Measurements from ENCODE around the gene NRARP.

Gene NRARP

GRCh38 chr9:137298401-137299202, 3.5 kb downstream of the NRARP start:
- Mint-ChIP-seq H3K27ac (no peak overlapping the region), H3K4me3 (no peak overlapping the region), H3K4me1 (peaks cover 12% of the 10 kb centered on the region), H3K27me3 (peaks cover 70% of the 10 kb centered on the region), H3K36me3 (no peaks in the 10 kb centered on the region), H3K9me3 (no peaks in the 10 kb centered on the region)
- no peak for ATAC-seq

GRCh38 chr9:137297966-137298365, 4.1 kb downstream of the NRARP start:
- no peak for ATAC-seq
- H3K9me3 Mint-ChIP-seq: no peaks in the 10 kb centered on the region
- no peak overlapping the region for H3K4me3 Mint-ChIP-seq
- H3K27ac Mint-ChIP-seq: no peak overlapping the region
- peaks cover 71% of the 10 kb centered on the region for H3K27me3 Mint-ChIP-seq
- peaks cover 12% of the 10 kb centered on the region for H3K4me1 Mint-ChIP-seq
- H3K36me3 Mint-ChIP-seq: no peaks in the 10 kb centered on the region

DNA sequence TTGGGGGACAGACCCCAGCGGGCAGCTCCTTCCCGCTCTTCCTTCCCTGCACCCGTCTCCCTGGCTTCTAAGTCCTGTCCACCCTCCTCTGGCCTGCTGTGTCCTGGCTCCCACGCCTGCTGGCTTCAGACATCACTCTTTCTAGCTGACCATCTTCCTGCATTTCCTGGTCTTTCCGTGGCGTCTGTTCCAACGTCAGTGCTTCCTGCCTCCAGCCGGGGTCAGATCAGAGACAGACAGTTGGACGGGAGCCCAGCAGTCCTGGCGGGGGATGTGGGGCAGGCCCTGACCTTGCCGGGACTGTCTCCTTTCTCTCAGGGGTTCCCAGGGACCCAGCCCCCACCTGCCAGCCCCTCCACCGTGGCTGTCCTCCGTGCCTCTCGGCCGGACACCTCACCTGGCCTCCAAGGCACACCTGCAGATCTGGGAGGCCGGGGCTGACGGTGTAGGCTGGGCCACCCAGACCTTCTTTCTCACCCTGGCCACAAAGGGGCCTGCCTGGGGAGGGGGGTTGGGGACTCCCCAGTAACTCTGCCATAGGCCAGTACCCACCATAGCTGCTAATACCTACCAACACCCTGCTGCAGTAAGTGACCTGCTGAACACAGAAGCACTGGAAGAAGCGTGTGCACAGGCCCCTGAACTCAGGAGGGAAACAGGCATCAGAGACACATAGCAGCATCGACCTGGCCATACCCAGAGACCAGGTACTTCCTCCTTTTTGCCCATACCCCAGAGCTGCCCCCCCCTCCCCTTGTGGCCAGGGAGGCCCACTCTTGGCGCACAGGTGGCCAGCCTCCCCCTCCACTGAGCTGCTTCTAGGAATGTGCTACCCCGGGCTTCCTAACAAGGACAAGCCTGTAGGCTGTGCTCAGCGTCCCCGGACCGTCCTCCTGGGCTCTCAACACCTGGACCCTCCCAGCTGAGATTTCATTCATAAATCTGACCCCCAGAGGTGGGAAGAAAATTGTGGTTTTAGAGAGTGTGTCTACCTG, 5.1 kb downstream of the NRARP start:
- Mint-ChIP-seq H3K27ac (no peak overlapping the region), H3K9me3 (no peaks in the 10 kb centered on the region), H3K36me3 (no peaks in the 10 kb centered on the region), H3K4me3 (peak overlapping the region; percentile 62), H3K27me3 (peaks cover 73% of the 10 kb centered on the region), H3K4me1 (peaks cover 12% of the 10 kb centered on the region)
- ATAC-seq: no peak

DNA sequence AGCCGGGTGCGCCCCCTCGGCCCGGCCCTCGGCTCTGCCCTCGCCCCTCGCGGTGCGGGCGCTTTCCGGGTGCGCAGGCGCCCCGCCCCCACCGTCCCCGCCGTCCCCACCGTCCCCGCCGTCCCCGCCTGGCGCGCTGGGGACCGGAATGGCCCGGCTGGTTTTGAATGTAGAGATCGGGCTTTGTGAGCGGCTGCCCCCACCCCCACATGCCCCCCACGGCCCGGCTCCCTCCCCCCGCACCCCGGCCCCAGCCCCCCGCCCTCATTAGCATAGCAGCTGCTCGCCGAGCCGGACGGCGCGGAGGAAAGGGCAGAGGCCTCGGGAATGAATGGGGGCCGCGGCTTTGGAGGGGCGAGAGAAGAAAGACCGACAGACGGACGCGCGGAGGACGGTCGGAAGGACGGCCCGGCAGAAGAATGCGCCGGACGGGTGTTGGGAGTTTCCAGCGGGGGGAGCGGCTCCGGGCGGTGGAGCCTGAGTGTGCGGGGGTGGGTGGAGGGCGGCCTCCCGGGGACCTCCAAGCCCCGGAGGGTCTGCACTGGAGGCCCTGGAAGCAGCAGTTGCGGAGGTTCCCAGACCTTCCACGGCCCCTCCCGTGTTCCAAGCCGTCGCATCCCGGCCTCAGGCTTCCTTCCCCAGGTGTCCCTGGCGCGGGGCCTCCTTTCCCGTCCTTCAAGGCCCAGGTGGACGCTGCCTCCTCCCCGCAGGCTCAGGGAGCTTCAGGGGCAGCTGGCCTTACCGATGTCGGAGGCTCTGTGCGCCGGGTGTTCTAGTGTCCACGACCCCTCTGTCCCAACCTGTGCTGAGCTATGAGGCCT, 6.0 kb downstream of the NRARP start:
- ATAC-seq: peak; percentile 14
- Mint-ChIP-seq H3K36me3 (no peaks in the 10 kb centered on the region), H3K27ac (no peak overlapping the region), H3K4me3 (peak overlapping the region; percentile 62), H3K9me3 (no peaks in the 10 kb centered on the region), H3K4me1 (peaks cover 12% of the 10 kb centered on the region), H3K27me3 (peaks cover 72% of the 10 kb centered on the region)

- H3K9me3 Mint-ChIP-seq: no peaks in the 10 kb centered on the region
- H3K4me3 Mint-ChIP-seq: no peak overlapping the region
- H3K36me3 Mint-ChIP-seq: no peaks in the 10 kb centered on the region
- H3K27ac Mint-ChIP-seq: no peak overlapping the region
- peaks cover 12% of the 10 kb centered on the region for H3K4me1 Mint-ChIP-seq
- peak; percentile 85 for ATAC-seq
- peaks cover 65% of the 10 kb centered on the region for H3K27me3 Mint-ChIP-seq
These were observed 6.7 kb downstream of the NRARP start for GRCh38 chr9:137295238-137295811.

- no peaks in the 10 kb centered on the region for H3K36me3 Mint-ChIP-seq
- ATAC-seq: no peak
- peak overlapping the region; percentile 46 for H3K4me3 Mint-ChIP-seq
- H3K4me1 Mint-ChIP-seq: peaks cover 12% of the 10 kb centered on the region
- peaks cover 59% of the 10 kb centered on the region for H3K27me3 Mint-ChIP-seq
- H3K9me3 Mint-ChIP-seq: no peaks in the 10 kb centered on the region
- no peak overlapping the region for H3K27ac Mint-ChIP-seq
These were observed 7.3 kb downstream of the NRARP start for GRCh38 chr9:137294681-137295237.

DNA sequence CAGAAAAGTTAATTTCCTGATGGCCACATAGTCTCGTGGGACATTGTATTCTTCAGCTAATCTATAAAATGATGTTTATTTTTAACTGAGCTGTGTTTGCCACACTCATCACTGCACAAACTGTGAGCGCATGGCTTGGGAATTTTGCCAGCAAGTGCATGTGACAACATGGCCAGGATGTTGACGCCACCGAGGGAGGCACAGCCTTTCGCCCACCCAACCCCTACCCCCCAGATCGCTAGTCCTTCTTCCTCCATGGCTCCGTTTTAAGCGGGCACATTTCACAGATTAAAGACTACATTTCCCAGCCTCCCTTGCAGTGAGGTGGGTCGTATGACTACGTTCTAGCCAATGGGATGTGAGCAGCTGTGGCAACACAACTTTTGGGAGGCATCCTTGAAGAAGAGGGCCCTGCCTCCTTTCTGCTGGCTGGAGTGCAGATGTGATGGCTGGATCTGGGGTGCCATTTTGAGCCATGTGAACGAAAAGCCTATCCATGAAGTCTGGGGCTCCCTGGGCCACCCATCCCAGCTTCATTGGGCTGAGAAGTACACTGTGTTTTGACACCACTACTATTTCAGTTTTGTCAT, 7.9 kb downstream of the NRARP start:
- Mint-ChIP-seq H3K27me3 (peaks cover 54% of the 10 kb centered on the region), H3K36me3 (no peaks in the 10 kb centered on the region), H3K27ac (no peak overlapping the region), H3K4me1 (peaks cover 12% of the 10 kb centered on the region), H3K9me3 (no peaks in the 10 kb centered on the region), H3K4me3 (peak overlapping the region; percentile 46)
- ATAC-seq: peak; percentile 64

GRCh38 chr9:137293482-137294090, 8.5 kb downstream of the NRARP start:
- no peak overlapping the region for H3K4me3 Mint-ChIP-seq
- no peak for ATAC-seq

DNA sequence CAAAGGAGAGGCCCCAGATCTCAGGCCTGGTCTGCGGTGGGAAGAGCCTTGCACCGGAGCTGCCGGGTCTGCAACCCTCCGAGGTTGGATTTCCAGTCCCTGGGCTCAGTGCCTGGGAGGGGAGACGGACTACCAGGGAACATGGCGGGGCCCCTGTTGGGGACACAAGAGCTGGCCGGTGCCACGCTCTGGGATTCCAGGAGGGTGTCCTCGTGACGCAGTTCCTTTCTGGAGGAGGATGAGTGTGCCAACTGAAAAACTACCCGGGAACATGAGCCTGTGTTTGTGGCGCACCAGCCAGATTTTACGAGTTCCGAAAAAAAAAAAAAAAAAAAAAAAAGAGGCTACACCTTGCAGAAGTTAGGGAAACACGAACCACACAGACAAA, 9.0 kb downstream of the NRARP start:
- Mint-ChIP-seq H3K4me1 (peaks cover 12% of the 10 kb centered on the region), H3K27me3 (peaks cover 43% of the 10 kb centered on the region), H3K36me3 (no peaks in the 10 kb centered on the region), H3K27ac (no peak overlapping the region), H3K4me3 (no peak overlapping the region), H3K9me3 (no peaks in the 10 kb centered on the region)
- ATAC-seq: no peak

More at GRCh38 chr9:137293482-137294090, 8.5 kb downstream of the NRARP start:
- H3K27me3 Mint-ChIP-seq: peaks cover 48% of the 10 kb centered on the region
- H3K4me1 Mint-ChIP-seq: peaks cover 12% of the 10 kb centered on the region
- no peak overlapping the region for H3K27ac Mint-ChIP-seq
- no peaks in the 10 kb centered on the region for H3K36me3 Mint-ChIP-seq
- H3K9me3 Mint-ChIP-seq: no peaks in the 10 kb centered on the region

GRCh38 chr9:137286975-137287383, 15.1 kb downstream of the NRARP start:
- peaks cover 26% of the 10 kb centered on the region for H3K4me1 Mint-ChIP-seq
- H3K27ac Mint-ChIP-seq: peak overlapping the region; percentile 89
- peaks cover 3% of the 10 kb centered on the region for H3K9me3 Mint-ChIP-seq
- no peaks in the 10 kb centered on the region for H3K27me3 Mint-ChIP-seq
- H3K4me3 Mint-ChIP-seq: peak overlapping the region; percentile 15
- H3K36me3 Mint-ChIP-seq: no peaks in the 10 kb centered on the region
- ATAC-seq: peak; percentile 42

DNA sequence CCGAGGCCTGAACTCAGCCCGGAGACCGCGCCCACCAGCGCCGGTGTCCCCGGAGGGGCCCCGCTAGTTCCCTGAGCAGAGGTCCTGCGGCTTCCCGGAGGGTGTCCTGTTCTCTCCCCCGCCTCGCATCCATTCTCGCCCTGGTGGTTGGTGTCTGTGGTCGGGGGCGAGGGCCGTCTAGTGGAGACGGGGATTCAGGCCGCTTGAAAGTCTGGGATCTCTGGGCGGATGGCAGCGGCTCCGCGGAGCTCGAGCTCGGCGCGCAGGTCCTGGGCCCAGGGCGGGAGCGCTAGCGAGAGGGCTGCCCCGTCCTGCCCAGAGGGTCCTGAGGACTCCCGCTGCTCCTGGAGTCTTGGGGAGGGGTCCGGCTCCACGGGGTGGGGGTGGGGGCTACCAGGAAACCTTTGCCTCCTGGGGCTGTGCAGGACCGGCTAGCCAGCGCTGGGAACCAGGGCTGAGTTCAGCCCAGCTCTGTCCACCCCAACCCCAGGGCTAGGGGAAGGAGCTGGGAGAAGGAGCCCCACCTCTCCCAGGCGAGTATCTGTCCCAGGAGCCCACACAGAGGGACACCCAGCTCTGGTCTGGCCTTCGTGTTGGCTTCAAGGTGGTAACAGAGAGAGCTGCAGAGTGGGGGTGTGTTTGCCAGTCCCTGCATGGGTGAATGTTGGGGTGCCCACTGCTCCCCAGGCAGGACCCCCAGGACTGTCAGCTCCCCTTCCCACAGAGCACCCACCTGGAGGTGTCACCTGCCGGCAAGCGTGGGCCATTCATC, 20.5 kb downstream of the NRARP start:
- Mint-ChIP-seq H3K4me3 (no peak overlapping the region), H3K27ac (no peak overlapping the region)
- no peak for ATAC-seq

GRCh38 chr9:137280474-137281344, 21.4 kb downstream of the NRARP start:
- no peaks in the 10 kb centered on the region for H3K36me3 Mint-ChIP-seq
- no peaks in the 10 kb centered on the region for H3K9me3 Mint-ChIP-seq
- ATAC-seq: peak; percentile 25
- no peak overlapping the region for H3K4me3 Mint-ChIP-seq
- no peak overlapping the region for H3K27ac Mint-ChIP-seq
- no peaks in the 10 kb centered on the region for H3K27me3 Mint-ChIP-seq
- peaks cover 33% of the 10 kb centered on the region for H3K4me1 Mint-ChIP-seq

More for the DNA sequence above, 20.5 kb downstream of the NRARP start:
- no peaks in the 10 kb centered on the region for H3K9me3 Mint-ChIP-seq
- peaks cover 33% of the 10 kb centered on the region for H3K4me1 Mint-ChIP-seq
- H3K36me3 Mint-ChIP-seq: no peaks in the 10 kb centered on the region
- no peaks in the 10 kb centered on the region for H3K27me3 Mint-ChIP-seq

All from stimulated activated memory B cell treated with anti-CD40 and anti-IgM and Interleukin-4, amounts not matched to agents 10 μg/mL and 1 μg/mL and 100 μg/mL, for 72 hours (primary cell).